Right kidney (tissue), 1 donor: Measurements from ENCODE around the gene NRL.
A peak's percentile ranks its signal among the peaks of the same experiment; 100 is the strongest.

Experiments used
- DNase-seq: peaks from one replicate; pipeline ENCODE4 v3.0.0-alpha.2; 2016

NRL gene

DNA sequence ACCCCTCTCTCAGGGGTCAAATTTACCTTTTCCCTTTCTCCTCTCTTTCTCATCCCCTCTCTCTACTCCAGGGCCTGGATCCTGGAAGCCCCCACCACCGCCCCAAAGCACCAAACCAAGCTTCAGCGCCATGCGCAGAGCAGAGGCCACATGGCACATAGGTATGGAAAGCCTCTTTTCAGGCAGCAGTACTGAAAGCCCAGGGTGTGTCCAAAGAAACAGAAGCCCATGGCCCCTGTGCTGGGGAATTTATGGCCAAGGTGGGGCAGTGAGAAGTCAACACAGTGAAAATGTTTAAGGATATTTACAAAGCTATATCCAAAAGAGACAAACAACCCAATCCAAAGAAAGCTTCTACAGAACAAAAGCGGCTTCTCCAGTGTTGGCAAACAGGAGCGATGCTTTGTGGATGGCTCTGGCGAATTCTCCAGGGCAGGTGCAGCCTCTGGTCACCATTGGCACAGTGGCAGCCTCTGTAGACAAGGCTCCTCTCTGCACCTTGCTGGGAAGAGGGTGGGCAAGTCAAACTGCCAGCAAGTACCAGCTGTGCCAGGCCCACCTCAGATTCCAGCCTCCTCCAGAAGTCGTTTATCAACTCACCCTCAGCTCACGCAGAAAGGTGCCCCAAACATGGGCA, 48.1 kb downstream of the NRL start:
- no peak for DNase-seq

DNA sequence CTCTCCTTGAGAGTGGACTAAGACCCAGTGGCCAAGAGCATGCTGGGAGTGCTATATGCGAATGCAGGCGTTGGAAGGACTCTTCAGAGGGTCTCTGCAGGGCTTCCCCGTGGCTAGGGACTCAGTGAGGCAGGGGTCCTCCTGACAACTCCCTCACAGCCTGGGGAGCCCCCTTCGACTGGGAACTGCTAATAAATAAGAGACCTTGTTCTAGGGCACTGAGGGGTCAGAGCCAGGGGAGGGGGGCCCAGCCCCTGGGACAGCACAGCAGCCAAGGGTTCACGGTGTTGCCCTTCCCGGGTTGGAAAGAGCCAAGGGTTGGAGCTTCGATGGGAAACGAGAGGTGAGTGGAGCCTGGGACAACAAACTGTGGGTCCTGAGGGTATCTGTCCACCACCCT, 49.3 kb downstream of the NRL start:
- no peak for DNase-seq

DNA sequence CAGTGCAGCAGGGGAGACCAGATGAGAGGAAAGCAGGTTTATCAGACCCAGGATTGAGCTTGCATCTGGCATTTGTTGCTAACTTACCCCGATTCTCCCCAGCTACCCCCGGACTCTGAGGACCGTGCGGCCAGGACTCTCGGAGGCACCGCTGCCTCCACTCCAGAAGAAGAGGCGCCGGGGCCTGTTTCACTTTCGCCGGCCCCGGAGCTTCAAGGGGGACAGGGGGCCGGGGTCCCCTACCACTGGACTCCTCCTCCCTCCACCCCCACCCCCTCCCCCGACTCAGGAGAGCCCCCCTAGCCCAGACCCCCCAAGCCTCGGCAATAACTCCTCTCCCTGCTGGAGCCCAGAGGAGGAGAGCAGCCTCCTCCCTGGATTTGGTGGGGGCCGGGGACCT, 49.9 kb downstream of the NRL start:
- no peak for DNase-seq

DNA sequence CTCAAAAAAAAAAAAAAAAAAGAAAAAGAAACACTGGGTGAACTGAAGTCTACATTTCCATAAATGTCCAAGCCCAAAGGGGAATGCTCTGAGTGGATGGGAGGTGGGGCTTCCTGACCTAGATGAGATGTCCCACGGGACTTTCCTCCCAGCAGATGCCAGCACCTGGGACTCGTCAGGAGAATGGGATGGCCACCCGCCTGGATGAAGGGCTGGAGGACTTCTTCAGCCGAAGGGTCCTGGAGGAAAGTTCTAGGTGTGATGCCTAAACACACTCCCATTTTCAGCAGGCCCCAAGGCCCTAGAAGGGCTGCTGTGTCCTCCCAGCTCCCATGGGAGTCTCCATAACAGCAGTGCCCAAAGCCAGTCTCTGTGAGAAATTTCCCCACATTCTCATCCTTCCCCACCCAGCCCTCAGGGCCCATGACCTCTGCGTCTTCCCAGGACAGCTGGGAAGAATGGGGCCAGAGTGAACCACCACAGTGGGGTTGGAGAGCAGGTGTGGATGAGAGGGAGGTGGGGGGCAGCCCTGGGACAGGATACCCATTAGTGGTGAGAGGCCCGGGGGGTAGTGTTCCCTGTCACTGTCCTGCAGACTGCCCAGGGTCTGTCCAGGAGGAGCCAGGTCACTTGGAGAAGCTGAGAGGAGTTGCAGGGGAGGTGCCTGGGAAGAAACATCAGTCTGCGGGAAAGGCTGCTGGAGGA, 50.5 kb downstream of the NRL start:
- DNase-seq = no peak

DNA sequence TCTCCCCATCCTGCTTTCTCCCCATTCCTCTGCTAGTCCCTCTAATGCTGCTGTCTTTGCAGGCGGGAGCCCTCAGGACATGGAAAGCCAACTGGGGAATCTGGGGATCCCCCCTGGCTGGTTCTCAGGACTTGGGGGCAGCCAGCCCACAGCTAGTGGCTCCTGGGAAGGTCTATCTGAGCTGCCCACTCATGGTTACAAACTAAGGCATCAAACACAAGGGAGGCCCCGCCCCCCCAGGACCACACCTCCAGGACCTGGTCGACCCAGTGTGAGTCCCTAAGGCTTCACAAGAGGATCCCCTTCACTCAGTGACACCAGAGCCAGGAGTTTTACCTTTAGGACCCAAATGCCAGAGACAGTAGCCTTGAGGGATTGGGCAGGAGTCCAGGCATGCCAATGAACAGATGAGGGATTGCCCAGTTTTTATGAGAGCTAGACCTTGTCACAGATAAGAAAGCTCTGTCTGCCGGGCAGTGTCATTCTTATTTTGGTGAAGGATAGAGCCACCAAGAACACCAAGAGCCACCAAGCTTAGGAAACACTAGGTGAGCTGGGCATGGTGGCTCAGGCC, 51.4 kb downstream of the NRL start:
- no peak for DNase-seq

DNA sequence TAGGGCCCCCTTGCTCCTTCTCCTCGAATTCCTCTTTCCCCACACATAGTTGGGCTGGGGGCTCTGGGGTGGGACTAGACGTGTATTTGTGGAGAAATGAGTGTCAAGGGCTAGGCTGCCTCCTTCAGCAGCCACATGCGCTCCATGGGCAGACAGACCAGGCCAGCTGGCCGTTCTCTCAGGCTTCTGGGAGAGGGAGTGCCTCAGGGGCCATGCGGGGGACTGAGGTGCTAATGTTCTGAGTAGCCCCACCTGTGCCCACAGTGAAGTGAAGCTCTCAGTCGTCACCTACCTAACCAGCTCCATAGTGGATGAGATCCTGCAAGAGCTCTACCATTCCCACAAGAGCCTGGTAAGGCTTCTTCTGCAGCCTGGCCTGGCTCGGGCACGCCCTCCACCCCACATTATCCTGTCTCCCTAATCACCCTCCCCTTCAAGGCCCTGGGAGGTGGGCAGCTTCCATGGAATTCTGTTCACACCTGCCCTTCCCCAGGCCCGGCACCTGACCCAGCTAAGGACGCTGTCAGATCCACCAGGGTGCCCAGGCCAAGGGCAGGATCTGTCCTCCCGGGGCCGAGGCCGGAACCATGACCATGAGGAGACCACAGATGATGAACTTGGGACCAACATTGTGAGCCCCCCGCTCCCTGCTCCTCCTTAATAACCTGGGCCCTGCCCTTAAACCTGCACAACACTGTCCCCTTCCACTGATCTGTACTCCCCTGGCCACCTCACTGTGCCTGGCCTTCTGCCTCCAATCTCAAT, 52.4 kb downstream of the NRL start:
- no peak for DNase-seq

DNA sequence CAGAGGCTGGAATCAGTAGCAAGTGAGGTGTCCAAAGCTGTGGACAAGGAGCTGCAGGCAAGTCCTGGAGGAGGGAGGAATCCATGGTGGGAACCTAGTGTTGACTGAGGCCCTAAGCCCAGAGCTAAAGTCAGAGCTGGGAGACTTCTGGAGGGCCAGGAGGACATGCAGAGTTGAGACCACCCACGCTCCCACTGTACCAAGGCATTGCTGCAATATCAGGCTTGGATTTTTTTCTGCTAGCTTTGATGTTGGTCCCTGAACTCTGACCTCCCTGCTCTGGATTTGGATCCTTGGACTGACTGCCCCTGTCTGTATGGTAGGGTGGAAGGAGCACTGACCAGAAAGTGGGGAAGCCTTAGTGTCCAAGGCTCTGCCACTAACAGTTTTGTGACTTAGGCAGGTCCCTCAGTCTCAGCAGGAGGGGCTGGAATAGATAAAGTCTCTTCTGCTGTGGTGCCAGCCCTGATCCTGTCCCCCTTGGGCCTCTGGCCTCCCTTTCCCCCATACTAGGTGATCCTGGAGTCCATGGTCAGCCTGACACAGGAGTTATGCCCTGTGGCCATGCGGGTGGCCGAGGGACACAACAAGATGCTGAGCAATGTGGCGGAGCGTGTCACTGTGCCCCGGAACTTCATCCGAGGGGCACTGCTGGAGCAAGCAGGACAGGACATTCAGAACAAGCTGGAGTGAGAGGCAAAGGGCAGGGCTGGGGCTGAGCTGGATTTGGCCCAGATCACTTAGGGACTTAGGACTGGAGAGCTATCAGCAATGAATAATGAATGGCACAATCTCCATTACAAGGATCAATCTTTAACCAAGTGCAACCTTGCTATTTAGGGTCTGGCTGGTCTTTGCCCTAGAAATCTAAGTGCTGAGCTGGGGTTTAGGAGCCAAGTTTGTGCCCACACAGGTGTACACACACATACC, 53.5 kb downstream of the NRL start:
- no peak for DNase-seq

DNA sequence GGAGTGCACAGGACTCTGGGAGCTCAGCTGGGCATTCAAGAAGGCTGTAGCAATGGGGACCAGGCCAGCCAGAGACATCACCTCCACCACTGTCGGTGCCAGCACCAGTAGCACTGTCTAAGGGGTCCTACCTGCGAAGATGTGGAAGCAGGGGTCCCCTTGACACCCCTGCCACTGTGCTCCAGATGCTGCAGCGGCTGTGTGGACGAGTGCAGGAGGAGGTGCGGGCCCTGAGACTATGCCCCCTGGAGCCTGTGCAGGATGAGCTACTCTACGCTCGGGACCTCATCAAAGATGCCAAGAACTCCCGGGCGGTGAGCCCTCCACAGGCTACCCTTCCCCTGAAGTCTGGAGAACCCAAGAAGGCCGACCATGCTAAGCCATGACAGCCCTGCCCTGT, 54.3 kb downstream of the NRL start:
- DNase-seq = no peak

DNA sequence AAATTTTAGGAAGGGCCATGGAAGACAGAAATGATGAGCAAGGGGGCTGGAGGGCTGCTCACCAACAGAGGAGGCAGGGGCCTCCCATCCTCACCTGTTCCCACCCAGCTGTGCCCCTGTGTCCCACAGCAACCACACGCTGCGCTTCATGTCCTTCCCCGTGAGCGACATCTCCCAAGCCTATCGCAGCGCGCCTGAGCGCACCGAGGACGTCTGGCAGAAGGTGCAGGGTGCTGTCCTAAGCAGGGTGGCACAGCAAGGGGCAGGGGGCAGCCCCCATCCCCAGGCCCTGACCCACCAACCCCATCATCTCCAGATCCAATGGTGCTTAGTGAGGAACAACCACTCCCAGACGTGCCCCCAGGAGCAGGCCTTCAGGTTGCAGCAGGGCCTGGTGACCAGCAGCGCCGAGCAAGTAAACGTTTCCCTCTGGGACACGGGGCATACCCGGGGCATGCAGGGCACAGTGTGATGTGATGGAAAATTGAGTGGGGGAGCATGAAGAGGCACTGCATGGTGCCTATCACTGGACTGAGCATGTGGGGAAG, 54.8 kb downstream of the NRL start:
- no peak for DNase-seq

DNA sequence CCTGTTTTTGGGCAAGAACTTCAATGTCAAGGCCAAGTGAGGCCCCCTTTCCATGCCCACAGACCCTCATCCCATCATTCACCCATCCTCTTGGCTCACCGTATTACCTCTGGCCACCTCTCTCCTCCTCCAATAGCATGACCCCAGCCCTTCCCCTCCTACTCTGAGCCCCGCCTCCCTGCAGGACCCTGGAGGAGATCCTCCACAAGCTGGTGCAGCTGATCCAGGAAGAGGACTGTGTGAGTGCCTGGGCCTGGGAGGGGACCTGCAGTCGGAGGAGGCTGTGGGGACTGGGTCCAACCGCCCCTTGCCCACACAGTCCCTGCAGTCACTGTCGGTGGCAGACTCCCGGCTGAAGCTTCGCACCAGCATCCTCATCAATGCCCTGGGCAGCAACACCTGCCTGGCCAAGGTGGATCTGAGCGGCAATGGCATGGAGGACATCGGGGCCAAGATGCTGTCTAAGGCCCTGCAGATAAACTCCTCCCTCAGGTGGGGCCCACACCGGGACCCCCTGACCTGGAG, 55.7 kb downstream of the NRL start:
- no peak for DNase-seq

DNA sequence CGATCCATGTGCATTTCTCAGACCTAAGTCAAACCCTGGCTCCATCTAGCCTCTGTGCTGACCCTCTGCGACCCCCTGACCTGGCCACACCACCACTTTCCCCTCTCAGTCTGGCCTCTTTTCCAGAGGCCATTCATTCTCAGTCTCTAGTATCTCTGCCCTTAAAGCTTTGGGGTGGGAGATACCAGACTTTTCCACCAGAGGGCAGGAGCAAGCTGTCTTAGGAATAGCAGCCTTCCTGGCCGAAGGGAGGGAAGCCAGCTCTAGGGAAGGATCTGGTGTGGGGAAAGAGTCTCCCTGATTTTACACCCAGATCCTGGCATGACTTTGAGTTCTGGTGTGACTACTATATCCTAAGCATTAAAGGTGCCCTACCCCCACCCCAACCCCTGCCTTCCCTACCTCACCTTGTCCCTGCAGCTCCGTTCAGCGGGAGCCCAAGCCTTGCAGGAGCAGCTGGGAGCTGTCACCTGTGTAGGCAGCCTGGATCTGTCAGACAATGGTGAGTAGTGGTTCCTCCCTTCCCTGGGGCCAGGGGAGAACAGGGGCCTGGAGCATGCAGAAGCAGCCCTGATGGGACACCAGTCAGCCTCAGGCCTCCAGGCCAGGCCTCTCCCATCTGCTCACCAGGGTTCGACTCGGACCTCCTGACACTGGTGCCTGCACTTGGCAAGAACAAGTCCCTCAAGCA, 56.3 kb downstream of the NRL start:
- peak; percentile 68 for DNase-seq

DNA sequence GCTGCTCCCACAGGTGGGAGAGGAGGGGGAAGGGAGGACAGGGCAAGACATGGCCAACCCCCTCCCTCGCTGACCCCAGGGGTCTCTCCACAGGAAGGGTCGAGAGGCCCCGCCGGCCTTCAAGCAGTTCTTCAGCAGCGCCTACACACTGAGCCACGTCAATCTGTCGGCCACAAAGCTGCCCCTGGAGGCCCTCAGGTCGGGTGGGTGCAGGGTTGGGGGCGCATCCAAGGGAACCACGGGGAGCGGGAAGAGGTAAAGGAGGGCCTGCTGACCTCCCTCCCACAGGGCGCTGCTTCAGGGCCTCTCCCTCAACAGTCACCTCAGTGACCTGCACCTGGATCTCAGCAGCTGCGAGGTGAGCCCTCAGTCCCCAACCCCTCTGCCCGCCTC, 56.9 kb downstream of the NRL start:
- no peak for DNase-seq

DNA sequence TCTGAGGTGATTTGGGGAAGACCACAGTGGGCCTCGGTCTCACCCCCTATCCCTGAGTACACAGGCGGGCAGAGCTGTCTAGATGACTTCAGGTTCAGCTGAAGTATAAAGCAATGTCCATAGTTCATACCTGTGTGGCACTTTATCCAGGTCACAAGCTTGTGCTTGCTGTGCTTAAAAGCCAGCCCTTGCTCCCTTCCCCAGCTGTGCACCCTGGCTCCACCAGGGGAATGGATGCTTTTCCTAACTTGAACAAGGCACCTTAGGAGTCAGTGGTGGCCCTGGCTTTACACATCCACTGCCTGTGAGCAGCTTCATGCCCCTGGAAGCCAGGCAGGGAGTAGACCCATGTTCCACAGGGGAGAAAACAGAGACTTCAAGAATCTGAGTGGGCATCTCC, 57.5 kb downstream of the NRL start:
- DNase-seq = no peak

DNA sequence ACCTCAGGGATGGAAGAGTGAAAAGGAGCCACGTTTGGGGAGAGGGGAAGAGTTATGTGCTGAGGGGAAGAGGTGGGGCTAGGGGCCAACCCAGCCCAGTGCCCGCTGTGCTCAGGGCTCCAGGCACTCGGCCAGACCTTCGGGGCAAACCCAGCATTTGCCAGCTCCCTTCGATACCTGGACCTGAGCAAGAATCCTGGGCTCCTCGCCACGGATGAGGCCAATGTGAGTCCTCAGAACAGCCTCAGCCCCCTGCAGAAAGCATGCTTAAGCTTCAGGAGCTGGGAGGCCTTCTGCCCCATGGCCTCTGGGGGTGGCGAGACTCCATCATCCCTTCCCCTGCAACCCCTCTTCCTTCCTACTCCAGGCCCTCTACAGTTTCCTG, 58.0 kb downstream of the NRL start:
- DNase-seq = no peak

DNA sequence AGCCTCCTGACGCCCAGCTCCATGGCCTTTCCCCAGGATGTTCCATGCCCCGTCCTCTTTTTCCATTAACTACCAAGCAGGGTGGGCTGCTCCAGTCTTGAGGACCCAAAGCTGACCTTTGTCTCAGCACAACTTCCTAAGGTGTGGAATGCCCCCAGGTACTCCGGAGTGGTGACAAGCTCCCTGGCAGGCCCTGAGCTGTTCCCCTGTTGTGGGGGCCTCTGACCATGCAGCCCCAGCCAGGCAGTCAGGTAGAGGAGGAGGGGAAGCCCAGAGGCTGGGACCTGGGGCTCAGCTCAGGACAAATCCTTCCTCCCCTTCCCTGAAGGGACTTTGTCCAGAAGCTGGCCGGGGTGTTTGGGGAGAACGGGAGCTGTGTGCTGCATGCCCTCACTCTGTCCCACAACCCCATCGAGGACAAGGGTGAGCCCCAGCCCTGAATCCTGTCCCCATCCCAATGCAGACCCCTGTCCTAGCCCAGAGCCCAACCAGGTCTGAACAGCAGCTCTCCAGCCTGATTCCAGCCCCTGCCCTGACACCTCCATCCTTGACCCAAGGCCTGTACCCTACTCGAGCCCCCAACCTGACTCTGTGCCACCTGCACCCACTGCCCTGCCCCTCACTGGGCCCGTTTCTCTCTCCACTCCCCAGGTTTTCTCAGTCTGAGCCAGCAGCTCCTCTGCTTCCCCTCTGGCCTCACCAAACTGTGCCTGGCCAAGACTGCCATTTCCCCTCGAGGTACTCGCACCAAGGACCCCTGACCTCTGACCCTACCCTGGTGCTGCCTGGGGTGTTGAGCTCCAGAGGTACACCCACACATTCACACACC, 58.6 kb downstream of the NRL start:
- DNase-seq = no peak

DNA sequence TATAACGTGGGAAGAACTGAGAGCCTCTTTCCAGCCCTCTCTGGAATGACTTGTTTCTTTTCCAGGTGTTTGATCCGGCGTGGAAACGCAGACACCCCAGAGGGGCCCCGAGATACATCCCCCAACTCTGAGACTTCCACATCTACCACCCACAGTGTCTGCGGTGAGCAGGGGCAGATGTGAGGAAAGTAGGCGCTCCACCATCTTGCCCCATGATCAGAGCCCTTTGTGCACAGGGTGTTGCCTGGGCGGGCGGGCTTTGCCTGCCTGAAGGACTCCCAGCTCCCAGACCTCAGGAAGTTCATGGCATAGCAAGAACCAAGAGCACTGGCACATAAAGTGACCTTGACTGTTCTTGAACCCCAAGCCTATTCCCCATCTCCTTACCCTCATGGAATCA, 60.1 kb downstream of the NRL start:
- no peak for DNase-seq

DNA sequence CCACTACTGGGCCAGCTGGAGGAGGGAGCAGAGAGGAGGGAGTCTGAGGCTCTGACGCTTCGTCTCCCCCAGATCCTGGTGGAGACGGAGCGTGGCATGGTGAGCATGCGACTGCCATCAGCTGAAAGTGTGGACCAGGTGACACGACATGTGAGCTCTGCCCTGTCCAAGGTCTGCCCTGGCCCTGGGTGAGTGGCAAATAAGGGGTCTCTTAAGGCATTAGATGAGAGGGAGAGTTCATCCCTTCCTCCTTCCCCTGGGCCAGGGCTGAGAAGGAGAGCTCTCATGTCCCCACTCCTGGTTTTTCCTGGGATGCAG, 60.5 kb downstream of the NRL start:
- no peak for DNase-seq

DNA sequence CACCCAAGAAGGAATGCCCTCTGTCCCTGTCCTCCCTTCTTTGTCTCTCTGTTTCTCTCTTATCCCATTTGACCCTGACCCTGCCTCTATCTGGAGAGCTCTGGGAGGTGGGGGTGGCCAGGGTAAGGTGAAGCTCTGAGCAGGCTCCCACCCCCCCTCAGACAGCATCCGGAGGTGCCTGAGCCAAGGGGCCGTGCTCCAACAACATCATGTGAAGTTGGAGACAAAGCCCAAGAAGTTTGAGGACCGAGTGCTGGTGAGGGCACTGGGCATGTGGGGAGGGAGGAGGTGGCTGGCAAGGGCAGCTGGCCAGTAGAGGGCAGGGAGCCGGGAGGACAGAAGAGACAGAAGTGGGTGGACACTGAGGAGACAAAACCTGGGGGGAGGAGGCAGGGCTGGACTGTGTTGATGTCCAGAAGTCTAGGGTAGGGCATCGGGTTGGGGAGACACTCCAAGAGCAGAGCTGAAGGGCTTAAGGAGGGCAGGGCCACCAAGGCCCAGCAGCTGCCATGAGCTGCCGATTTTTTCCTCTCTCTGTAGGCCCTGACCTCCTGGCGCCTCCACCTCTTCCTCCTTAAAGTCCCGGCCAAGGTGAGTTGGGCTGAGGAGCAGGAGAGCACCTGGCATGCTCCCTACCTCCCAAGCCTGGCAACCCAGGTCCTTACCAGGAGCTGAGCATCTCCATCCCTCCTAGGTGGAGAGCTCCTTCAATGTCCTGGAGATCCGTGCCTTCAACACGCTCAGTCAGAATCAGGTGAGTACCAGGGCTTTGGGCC, 61.0 kb downstream of the NRL start:
- no peak for DNase-seq
